ENCODE data around the gene JPH3.

The JPH3 gene

DNA sequence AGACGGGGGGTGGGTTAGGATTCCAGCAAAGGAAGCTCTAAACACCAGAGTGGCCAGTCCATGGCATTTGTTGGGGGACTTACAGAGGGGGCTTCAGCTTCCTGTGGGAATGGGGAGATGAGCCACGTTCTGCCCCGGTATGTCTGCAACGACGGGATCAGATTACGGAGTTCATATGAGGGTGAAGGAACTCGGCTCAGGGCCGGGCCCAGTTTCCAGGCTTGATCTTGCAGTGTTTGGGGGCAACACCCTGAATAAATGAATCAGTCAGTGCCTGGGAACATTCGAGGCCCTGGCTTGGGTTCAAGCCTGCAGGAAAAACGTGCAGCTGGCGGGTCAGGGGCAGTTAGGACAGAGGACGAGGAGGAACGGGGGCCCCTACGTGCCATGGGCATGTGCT lies 54.0 kb downstream of the JPH3 start:
- no peaks in the 10 kb centered on the region for H3K36me3 ChIP-seq (ENCODE audit: insufficient read depth, insufficient read length, low read length)
- H3K9me3 ChIP-seq (ENCODE audit: insufficient read depth, low read length) = peaks cover 6% of the 10 kb centered on the region; the same call in 1 of the 2 replicates
- H3K4me3 ChIP-seq (ENCODE audit: insufficient read length, low read depth) = no peak overlapping the region
- no peak overlapping the region for H3K9ac ChIP-seq (ENCODE audit: insufficient read length, low read depth)
- no peak for TF ChIP-seq SUZ12 (IDR thresholded peaks at IDR 0.05; ENCODE audit: extremely low read depth, insufficient read depth, insufficient read length)
- TF ChIP-seq ZNF274 (IDR thresholded peaks at IDR 0.05; ENCODE audit: low read depth, low read length) = no peak
- H3K4me1 ChIP-seq (ENCODE audit: insufficient read depth, insufficient read length) = peaks cover 27% of the 10 kb centered on the region
- no peaks in the 10 kb centered on the region for H3K27me3 ChIP-seq (ENCODE audit: insufficient read depth, insufficient read length)
- no peak for DNase-seq (ENCODE audit: low read depth, low spot score)

DNA sequence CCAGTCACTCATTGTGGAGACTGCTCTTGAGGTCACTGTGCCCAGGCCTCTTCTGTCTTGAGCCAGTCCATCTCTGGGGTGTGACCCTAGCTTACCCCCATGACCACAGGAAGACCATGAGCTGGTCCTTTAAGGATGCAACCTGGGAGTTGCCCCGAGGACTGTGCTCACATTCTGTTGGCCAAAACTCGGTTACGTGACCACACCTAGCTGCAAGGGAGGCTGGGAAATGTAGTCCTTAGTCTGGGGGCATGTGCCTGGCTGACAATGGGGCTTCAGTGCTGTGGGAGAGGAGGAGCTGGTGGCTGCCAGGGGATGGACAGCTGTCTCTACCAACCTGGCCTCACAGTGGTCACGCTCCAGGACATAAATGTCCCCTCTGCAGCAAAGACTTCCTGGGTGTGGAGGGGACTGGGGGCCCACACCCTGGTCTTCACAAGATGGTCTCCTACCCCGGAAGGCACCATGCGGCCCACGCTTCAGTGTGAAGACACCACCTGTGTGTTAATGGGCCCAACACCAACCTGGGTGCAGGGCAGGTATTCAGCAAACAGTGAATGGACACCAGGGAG lies 55.4 kb downstream of the JPH3 start:
- Histone ChIP-seq H3K9ac (ENCODE audit: insufficient read length, low read depth) (no peak overlapping the region), H3K36me3 (ENCODE audit: insufficient read depth, insufficient read length, low read length) (no peaks in the 10 kb centered on the region), H3K27me3 (ENCODE audit: insufficient read depth, insufficient read length) (no peaks in the 10 kb centered on the region), H3K4me3 (ENCODE audit: insufficient read length, low read depth) (no peak overlapping the region), H3K4me1 (ENCODE audit: insufficient read depth, insufficient read length) (peaks cover 28% of the 10 kb centered on the region), H3K9me3 (ENCODE audit: insufficient read depth, low read length) (peaks cover 6% of the 10 kb centered on the region; the same call in 1 of the 2 replicates)
- peak; percentile 42 for DNase-seq (ENCODE audit: low read depth, low spot score)
- TF ChIP-seq YY1 (IDR thresholded peaks at IDR 0.05; ENCODE audit: insufficient read depth, insufficient read length) (no peak), SUZ12 (IDR thresholded peaks at IDR 0.05; ENCODE audit: extremely low read depth, insufficient read depth, insufficient read length) (no peak)

DNA sequence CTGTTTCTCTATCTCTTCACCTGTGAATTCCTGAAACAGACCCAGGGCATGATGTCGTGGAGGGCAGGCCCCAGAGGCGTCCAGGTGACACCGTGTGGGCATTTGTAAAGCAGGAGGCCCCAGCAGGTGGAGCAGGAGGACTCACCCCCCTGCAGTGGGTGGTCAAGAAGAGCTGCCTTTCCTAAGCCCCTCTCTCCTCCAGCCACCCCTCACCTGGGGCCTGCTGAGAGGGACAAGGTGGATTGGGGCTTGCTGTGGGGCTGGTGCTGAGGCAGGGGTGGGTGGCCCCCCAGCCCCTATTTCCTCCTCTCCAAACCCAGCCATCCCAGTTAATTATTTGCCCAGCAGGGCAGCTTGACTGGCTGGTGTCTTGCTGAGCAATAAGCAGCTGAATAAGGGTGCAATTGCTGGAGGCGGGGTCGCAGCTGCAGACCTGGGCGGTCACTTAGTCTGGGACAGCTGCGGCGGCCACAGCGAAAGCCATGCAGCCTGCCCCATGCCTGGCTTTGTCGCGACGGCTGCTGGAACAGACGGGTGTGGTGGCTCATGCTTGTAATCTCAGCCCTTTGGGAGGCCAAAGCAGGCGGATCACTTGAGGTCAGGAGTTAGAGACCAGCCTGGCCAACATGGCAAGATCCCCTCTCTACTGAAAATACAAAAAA lies 56.4 kb downstream of the JPH3 start:
- H3K9ac ChIP-seq (ENCODE audit: insufficient read length, low read depth) = no peak overlapping the region
- H3K27me3 ChIP-seq (ENCODE audit: insufficient read depth, insufficient read length) = no peaks in the 10 kb centered on the region
- no peak overlapping the region for H3K4me3 ChIP-seq (ENCODE audit: insufficient read length, low read depth)
- peaks cover 24% of the 10 kb centered on the region for H3K4me1 ChIP-seq (ENCODE audit: insufficient read depth, insufficient read length)
- no peaks in the 10 kb centered on the region for H3K36me3 ChIP-seq (ENCODE audit: insufficient read depth, insufficient read length, low read length)
- peaks cover 6% of the 10 kb centered on the region; the same call in 1 of the 2 replicates for H3K9me3 ChIP-seq (ENCODE audit: insufficient read depth, low read length)
- TF ChIP-seq SUZ12 (IDR thresholded peaks at IDR 0.05; ENCODE audit: extremely low read depth, insufficient read depth, insufficient read length) (no peak), YY1 (IDR thresholded peaks at IDR 0.05; ENCODE audit: insufficient read depth, insufficient read length) (no peak), ZNF274 (IDR thresholded peaks at IDR 0.05; ENCODE audit: low read depth, low read length) (no peak)
- no peak for DNase-seq (ENCODE audit: low read depth, low spot score)

DNA sequence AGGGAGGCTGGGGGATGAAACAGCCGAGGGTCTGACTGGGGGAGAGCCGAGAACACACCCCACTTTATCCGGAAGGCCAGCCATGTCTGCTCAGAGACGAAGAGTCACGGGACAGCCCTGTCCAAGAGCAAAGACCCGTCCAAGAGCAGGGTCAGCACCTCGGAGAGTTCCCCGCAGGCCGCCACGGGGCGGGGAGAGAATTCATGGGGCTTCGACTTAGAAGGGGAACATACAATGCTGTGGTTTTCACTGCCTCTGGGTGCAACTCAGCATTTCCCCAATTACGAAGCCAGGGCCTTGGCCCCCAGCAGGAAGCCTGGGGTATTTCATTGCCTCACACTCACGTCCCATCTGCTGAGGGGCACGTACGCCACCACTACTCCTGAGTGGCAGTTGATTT lies 59.3 kb downstream of the JPH3 start:
- no peaks in the 10 kb centered on the region for H3K27me3 ChIP-seq (ENCODE audit: insufficient read depth, insufficient read length)
- peak; percentile 50 for DNase-seq (ENCODE audit: low read depth, low spot score)
- H3K4me3 ChIP-seq (ENCODE audit: insufficient read length, low read depth) = no peak overlapping the region
- H3K36me3 ChIP-seq (ENCODE audit: insufficient read depth, insufficient read length, low read length) = no peaks in the 10 kb centered on the region
- no peak for TF ChIP-seq SUZ12 (IDR thresholded peaks at IDR 0.05; ENCODE audit: extremely low read depth, insufficient read depth, insufficient read length)
- no peak for TF ChIP-seq YY1 (IDR thresholded peaks at IDR 0.05; ENCODE audit: insufficient read depth, insufficient read length)
- TF ChIP-seq ZNF274 (IDR thresholded peaks at IDR 0.05; ENCODE audit: low read depth, low read length) = no peak
- H3K9me3 ChIP-seq (ENCODE audit: insufficient read depth, low read length) = peaks cover 6% of the 10 kb centered on the region; the same call in 1 of the 2 replicates
- H3K4me1 ChIP-seq (ENCODE audit: insufficient read depth, insufficient read length) = peaks cover 14% of the 10 kb centered on the region
- no peak overlapping the region for H3K9ac ChIP-seq (ENCODE audit: insufficient read length, low read depth)

DNA sequence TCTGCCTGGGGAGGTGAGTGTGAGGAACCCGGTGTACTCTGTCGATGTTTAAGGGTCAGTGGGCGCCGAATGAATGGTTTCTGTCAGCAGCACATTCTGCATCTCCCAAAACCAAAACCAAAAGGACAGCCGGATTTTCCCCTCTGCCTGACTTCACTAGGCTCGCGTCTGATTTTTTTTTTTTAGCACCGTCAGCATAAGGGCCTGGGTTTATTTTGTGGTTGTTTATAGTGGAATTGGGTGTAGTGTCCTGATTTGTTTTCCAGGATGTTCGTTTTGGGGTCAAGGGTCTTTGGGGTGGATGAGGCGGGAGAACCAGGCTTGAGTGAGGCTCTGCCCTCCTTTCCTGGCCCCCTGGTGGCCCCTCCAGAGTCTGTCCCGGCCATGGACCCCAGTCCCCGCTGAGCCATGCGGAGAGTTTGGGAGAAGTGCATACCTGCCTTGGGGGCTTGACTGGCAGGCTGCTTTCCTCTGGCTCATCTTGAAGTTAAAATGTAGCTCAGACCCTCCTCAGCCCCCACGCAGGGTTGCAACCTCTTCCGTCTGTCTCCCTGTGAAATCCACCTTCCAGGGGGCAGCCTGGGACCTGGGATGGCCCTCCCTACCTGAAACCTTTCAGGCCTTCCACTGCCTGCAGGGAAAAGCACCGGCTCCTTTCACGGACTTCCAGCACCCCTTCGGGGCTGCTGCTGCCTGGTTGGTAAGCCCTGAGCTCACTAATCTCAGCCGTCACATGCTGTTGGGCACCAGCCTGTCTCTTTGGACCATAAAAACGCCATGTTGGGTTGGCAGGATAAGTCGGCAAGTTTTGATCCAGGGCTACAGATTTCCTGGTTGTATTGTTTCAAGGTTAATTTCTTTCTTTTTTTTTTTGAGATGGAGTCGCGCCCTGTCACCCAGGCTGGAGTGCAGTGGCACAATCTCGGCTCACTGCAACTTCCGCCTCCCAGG lies 60.2 kb downstream of the JPH3 start:
- H3K9ac ChIP-seq (ENCODE audit: insufficient read length, low read depth) = peak overlapping the region; percentile 5
- TF ChIP-seq SUZ12 (IDR thresholded peaks at IDR 0.05; ENCODE audit: extremely low read depth, insufficient read depth, insufficient read length) (no peak), YY1 (IDR thresholded peaks at IDR 0.05; ENCODE audit: insufficient read depth, insufficient read length) (no peak), ZNF274 (IDR thresholded peaks at IDR 0.05; ENCODE audit: low read depth, low read length) (no peak)
- no peak overlapping the region for H3K4me3 ChIP-seq (ENCODE audit: insufficient read length, low read depth)
- no peak for DNase-seq (ENCODE audit: low read depth, low spot score)
- peaks cover 5% of the 10 kb centered on the region; the same call in 1 of the 2 replicates for H3K9me3 ChIP-seq (ENCODE audit: insufficient read depth, low read length)
- peaks cover 12% of the 10 kb centered on the region for H3K4me1 ChIP-seq (ENCODE audit: insufficient read depth, insufficient read length)
- H3K36me3 ChIP-seq (ENCODE audit: insufficient read depth, insufficient read length, low read length) = no peaks in the 10 kb centered on the region
- no peaks in the 10 kb centered on the region for H3K27me3 ChIP-seq (ENCODE audit: insufficient read depth, insufficient read length)

DNA sequence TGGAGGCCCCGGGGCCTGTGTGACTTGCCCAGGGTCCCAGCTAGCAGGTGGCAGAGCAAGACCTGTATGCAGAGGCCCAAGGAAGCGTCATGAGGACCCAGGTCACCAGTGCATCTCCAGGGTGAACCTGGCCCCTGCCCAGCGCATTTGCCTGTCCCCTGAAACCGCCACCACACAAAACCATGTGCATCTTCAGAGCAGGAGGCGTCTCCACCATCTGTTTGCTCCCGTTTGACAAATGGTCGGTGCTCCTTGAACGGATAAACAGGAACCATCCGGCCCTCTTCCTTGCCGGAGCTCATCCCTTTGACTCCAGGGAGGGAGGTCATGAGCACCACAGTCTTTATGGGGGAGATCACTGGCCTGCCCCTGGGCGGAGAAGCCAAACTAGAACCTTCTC lies 62.5 kb downstream of the JPH3 start:
- H3K4me3 ChIP-seq (ENCODE audit: insufficient read length, low read depth) = no peak overlapping the region
- peaks cover 14% of the 10 kb centered on the region for H3K4me1 ChIP-seq (ENCODE audit: insufficient read depth, insufficient read length)
- TF ChIP-seq SUZ12 (IDR thresholded peaks at IDR 0.05; ENCODE audit: extremely low read depth, insufficient read depth, insufficient read length) (no peak), ZNF274 (IDR thresholded peaks at IDR 0.05; ENCODE audit: low read depth, low read length) (no peak), YY1 (IDR thresholded peaks at IDR 0.05; ENCODE audit: insufficient read depth, insufficient read length) (no peak)
- H3K9me3 ChIP-seq (ENCODE audit: insufficient read depth, low read length) = no peaks in the 10 kb centered on the region
- no peaks in the 10 kb centered on the region for H3K27me3 ChIP-seq (ENCODE audit: insufficient read depth, insufficient read length)
- H3K9ac ChIP-seq (ENCODE audit: insufficient read length, low read depth) = no peak overlapping the region
- H3K36me3 ChIP-seq (ENCODE audit: insufficient read depth, insufficient read length, low read length) = no peaks in the 10 kb centered on the region
- DNase-seq (ENCODE audit: low read depth, low spot score) = no peak

DNA sequence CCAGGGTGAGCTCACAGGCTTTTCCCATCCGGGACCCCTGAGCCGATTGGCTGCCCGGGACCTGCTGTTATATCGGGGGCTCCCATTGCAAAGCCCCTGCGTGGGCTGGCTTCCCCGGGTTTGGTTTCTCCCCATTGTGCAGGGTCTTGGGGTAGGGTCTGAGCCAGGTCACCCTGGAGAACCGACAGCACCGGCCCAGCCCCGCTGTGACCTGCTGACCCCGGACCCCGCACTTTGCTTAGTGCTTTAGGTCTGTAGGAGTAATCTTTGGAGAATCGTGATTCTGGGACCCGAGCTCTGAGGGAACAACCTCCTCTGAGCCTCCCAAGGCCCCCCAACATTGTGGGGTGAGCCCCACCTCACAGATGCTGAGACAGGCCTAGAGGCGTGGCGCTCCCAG lies 62.9 kb downstream of the JPH3 start:
- H3K27me3 ChIP-seq (ENCODE audit: insufficient read depth, insufficient read length) = no peaks in the 10 kb centered on the region
- H3K9ac ChIP-seq (ENCODE audit: insufficient read length, low read depth) = no peak overlapping the region
- H3K9me3 ChIP-seq (ENCODE audit: insufficient read depth, low read length) = no peaks in the 10 kb centered on the region
- TF ChIP-seq ZNF274 (IDR thresholded peaks at IDR 0.05; ENCODE audit: low read depth, low read length) (no peak), YY1 (IDR thresholded peaks at IDR 0.05; ENCODE audit: insufficient read depth, insufficient read length) (no peak), SUZ12 (IDR thresholded peaks at IDR 0.05; ENCODE audit: extremely low read depth, insufficient read depth, insufficient read length) (no peak)
- H3K4me1 ChIP-seq (ENCODE audit: insufficient read depth, insufficient read length) = peaks cover 13% of the 10 kb centered on the region
- DNase-seq (ENCODE audit: low read depth, low spot score) = no peak
- no peak overlapping the region for H3K4me3 ChIP-seq (ENCODE audit: insufficient read length, low read depth)
- H3K36me3 ChIP-seq (ENCODE audit: insufficient read depth, insufficient read length, low read length) = no peaks in the 10 kb centered on the region
